Naive thymus-derived CD8-positive, alpha-beta T cell (primary cell): Measurements from ENCODE around the gene TPSD1. TPM values are rescaled to one million over a fixed set of nuclear protein-coding genes. Genes with fewer than 3 reads are reported as not detected.
"Not testable (repeated sequence)": the region's sequence is repeated elsewhere in the genome, so short reads cannot be mapped to it uniquely, and the experiment has no call there.

Source experiments
- ATAC-seq, 2 donors: fragments of 150-1000 bp; cut with Tn5 transposase in 1 of 2; sonication (Bioruptor Pico), chemical (Tn5 transposase) in 1 of 2; 1 replicate in 1 of 2; 2 replicates in 1 of 2; pipeline ENCODE4 v1.10.0; 2021; ENCODE audit warnings: mild to moderate bottlenecking in 2 of 2, moderate library complexity in 2 of 2
- POLR2A ChIA-PET: fragments of 350-600 bp; sonication (Branson Sonifier 250); formaldehyde crosslinking; loops from one replicate; lab custom pipeline; 2021; ENCODE audit warnings: antibody characterized with exemption; lab: Charles Lee
- DNase-seq, 10 donors: peaks; one replicate each; pipeline versions ENCODE4 v3.0.0 to v3.0.0-alpha.2; 2020 to 2022
- H3K27ac Mint-ChIP-seq, 10 donors: one replicate each; pipeline ENCODE4 v1.8.0; 2020 to 2022; ENCODE audit warnings: mild to moderate bottlenecking in 10 of 10, mixed read lengths in 10 of 10, moderate library complexity in 4 of 10, inconsistent platforms in 1 of 10
- H3K27me3 Mint-ChIP-seq, 5 donors: one replicate each; pipeline ENCODE4 v1.8.0; 2021 to 2022; ENCODE audit warnings: mixed read lengths in 5 of 5
- H3K36me3 Mint-ChIP-seq, 3 donors: one replicate each; pipeline ENCODE4 v1.8.0; 2020 to 2022; ENCODE audit warnings: mixed read lengths in 3 of 3, mild to moderate bottlenecking in 2 of 3, inconsistent platforms in 1 of 3
- H3K4me1 Mint-ChIP-seq, 4 donors: one replicate each; pipeline ENCODE4 v1.8.0; 2021 to 2022; ENCODE audit warnings: mixed read lengths in 4 of 4
- H3K4me3 Mint-ChIP-seq, 10 donors: one replicate each; pipeline ENCODE4 v1.8.0; 2020 to 2022; ENCODE audit warnings: mild to moderate bottlenecking in 10 of 10, mixed read lengths in 10 of 10, moderate library complexity in 6 of 10, inconsistent platforms in 1 of 10
- H3K9me3 Mint-ChIP-seq, 9 donors: one replicate each; pipeline ENCODE4 v1.8.0; 2020 to 2022; ENCODE audit warnings: mixed read lengths in 9 of 9, mild to moderate bottlenecking in 3 of 9, inconsistent platforms in 1 of 9, moderate library complexity in 1 of 9
- polyA plus RNA-seq, 3 donors: library from polyadenylated mRNA; unstranded; fragments of 300-500 nt; fragmentation: Illumina TruSeq; gene quantifications; one replicate each; pipeline ENCODE4 v1.2.3, GENCODE V29; 2021
- total RNA-seq, 8 experiments: library from RNA in 2 of 8; stranded (reverse) in 2 of 8; gene quantifications; one replicate each; pipeline ENCODE4 v1.2.3 and lab custom pipeline; 2021 to 2026

Gene TPSD1
- total and polyA plus RNA-seq, 5 experiments from 2014 or later = not detected

DNA sequence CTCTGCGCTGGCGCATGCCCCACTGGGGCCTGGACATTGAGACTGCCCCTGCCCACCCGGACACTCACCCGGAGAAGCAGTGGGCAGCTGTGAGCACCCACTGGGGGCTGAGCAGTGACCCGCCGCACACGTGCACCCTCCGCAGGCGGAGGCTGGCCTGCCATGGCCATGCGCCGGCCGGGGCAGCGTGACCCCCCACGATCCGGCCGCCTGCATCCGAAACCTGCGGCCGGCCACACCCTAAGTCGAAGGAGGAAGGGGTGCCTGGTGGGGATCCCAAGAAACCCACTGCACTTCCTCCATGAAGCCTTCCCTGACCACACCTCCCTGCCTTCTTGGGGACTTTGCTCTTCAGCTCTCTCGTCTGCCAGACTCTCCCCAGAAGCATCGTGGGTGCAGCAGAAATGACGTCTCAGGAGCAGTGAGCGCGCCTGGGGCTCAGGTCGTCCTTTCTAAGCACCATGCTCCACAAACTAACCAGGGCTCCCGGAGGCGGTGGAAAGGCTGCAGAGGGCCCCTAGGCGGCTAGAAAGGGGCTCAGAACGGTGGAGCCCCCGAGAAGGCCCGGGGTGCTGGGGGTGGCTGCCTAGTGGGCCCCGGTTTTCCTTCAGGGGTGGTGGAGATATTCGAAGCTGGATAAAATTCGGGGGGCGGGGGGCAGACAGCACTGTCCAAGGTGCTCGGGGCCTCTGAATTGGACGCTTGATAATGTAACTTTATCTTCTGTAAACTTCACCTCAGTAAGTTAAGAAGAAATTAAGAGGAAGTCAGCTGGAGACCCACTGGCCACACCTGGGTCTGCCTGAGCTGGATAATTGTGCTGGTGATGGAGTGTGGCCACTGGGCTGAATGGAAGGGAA, 32.3 kb upstream of the TPSD1 start:
- peaks cover 0 to 2% (median 0%) of the 10 kb centered on the region in 5 donors for H3K27me3 Mint-ChIP-seq
- H3K36me3 Mint-ChIP-seq = no peaks in the 10 kb centered on the region
- ATAC-seq (no peak), DNase-seq (no peak)
- no peak overlapping the region for H3K4me3 Mint-ChIP-seq
- no peaks in the 10 kb centered on the region for H3K4me1 Mint-ChIP-seq
- POLR2A ChIA-PET = no interaction called here
- no peak overlapping the region for H3K27ac Mint-ChIP-seq
- H3K9me3 Mint-ChIP-seq = no peaks in the 10 kb centered on the region

DNA sequence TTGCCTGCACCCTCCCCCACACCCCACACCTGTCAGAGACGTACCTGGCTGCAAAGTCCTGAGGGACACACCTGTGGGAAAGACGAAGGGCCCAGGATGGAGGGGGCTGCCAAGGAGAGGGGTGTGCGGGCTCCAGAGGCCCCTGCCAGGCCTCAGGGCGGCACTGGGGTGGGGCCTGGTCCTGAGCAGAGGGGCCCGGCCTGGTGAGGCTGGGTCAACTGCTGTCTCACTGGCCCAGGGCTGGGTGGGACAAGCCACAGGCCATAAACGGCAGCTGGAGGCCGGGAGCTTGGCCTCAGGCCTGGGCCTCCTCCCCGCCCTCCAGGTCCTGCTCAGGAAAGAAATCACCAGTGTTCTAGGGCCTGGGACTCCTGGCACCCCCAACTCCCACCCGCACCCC, 31.3 kb upstream of the TPSD1 start:
- Mint-ChIP-seq H3K4me3 (no peak overlapping the region), H3K27ac (peak overlapping the region in 1 of 10 donors; percentile 45), H3K27me3 (peaks cover 0 to 2% (median 0%) of the 10 kb centered on the region in 5 donors), H3K4me1 (no peaks in the 10 kb centered on the region), H3K36me3 (no peaks in the 10 kb centered on the region), H3K9me3 (no peaks in the 10 kb centered on the region)
- DNase-seq (no peak), ATAC-seq (no peak)
- POLR2A ChIA-PET = no interaction called here

DNA sequence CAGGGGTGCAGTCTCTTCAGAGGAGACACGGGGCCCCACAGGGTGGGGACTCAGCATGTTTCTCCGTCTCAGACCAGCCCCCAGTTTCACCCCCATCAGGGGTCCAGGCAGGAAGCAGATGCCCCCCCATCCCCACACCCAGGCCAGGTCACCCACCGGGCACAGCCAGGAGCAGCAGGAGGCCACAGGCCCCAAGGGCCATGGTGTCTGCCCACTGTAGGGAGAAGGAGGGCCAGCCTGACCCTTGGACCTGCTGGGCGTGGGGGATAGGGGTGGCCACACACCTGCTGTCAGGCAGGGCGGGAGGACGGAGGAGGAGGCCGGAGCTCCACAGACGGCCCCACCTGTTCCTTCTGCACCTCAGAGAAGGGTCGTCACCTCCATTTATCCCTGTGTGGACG, 30.8 kb upstream of the TPSD1 start, which contains the start of gene TPSG1:
TSS of gene TPSG1 (minus strand) at position 218 of the 401 bp plus-strand sequence. CDS start at position 202, 16 bp downstream.
- H3K9me3 Mint-ChIP-seq = no peaks in the 10 kb centered on the region
- DNase-seq = no peak
- H3K4me1 Mint-ChIP-seq = no peaks in the 10 kb centered on the region
- POLR2A ChIA-PET = no interaction called here
- ATAC-seq = no peak
- H3K36me3 Mint-ChIP-seq = no peaks in the 10 kb centered on the region
- H3K4me3 Mint-ChIP-seq = no peak within 1 kb of the TSS
- peaks cover 0 to 2% (median 0%) of the 10 kb centered on the region in 5 donors for H3K27me3 Mint-ChIP-seq
- peak within 1 kb of the TSS in 1 of 10 donors; percentile 45 for H3K27ac Mint-ChIP-seq

GRCh38 chr16:1225728-1226311, 30.0 kb upstream of the TPSD1 start:
- H3K27ac Mint-ChIP-seq = not testable (repeated sequence)

GRCh38 chr16:1226692-1227091, 29.2 kb upstream of the TPSD1 start:
- H3K36me3 Mint-ChIP-seq, H3K9me3 Mint-ChIP-seq, H3K4me3 Mint-ChIP-seq, H3K27ac Mint-ChIP-seq, H3K4me1 Mint-ChIP-seq, ATAC-seq, POLR2A ChIA-PET, H3K27me3 Mint-ChIP-seq: not testable (repeated sequence)
- DNase-seq = peak in 1 of 10 donors; percentile 37

More at GRCh38 chr16:1225728-1226311, 30.0 kb upstream of the TPSD1 start:
- H3K9me3 Mint-ChIP-seq, H3K4me3 Mint-ChIP-seq, ATAC-seq, H3K27me3 Mint-ChIP-seq, H3K36me3 Mint-ChIP-seq, POLR2A ChIA-PET, H3K4me1 Mint-ChIP-seq, DNase-seq: not testable (repeated sequence)

DNA sequence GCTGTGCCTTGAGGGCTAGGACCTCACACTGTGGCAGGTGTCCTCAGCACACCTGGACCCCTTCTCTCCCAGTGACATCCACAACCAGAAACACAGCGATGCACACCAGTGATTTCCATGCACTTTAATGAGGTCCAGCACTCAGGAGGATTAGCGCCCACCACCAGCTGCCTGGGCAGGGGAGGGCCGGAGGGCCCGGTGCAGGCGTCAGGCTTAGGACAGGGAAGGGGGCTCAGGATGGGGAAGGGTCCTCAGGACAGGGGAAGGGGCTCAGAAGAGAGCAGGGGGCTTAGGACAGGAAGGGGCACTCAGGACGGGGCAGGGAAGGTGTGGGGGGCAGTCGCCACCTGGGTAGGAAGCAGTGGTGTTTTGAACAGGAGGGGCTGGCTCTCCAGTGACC, 27.6 kb upstream of the TPSD1 start:
- ATAC-seq, POLR2A ChIA-PET, H3K4me3 Mint-ChIP-seq, H3K27ac Mint-ChIP-seq, H3K27me3 Mint-ChIP-seq, H3K4me1 Mint-ChIP-seq, H3K9me3 Mint-ChIP-seq, H3K36me3 Mint-ChIP-seq: not testable (repeated sequence)
- DNase-seq = peak in 2 of 10 donors; percentile 1 to 13

GRCh38 chr16:1229476-1229875, 26.4 kb upstream of the TPSD1 start:
- ATAC-seq, H3K9me3 Mint-ChIP-seq, H3K27ac Mint-ChIP-seq, H3K27me3 Mint-ChIP-seq, POLR2A ChIA-PET, H3K4me1 Mint-ChIP-seq, H3K36me3 Mint-ChIP-seq, H3K4me3 Mint-ChIP-seq: not testable (repeated sequence)
- peak in 2 of 10 donors; percentile 1 to 32 for DNase-seq

DNA sequence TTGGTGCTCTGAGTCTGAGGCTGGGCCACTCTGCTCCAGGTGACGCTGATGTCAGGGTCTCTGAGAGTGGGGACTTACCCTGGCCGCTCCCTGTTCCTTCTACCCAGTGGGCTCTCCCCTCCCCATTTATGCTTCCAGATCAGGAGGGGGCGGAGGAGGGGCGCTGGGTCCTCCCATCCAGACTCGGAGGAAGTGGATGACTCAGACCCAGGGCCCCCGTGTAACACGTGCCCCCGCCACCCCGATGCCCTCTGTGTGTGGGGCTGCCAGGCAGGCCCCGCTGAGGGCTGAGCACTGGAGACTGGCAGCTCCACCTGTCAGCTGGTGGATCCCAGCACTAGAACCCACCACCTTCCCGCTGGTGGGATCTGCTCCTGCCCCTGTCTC, 25.8 kb upstream of the TPSD1 start, which contains the start of gene TPSB2:
TSS of gene TPSB2 (minus strand) at position 101 of the 387 bp plus-strand sequence. CDS start 233 bp downstream, outside the sequence.
- H3K4me3 Mint-ChIP-seq, POLR2A ChIA-PET, H3K9me3 Mint-ChIP-seq, DNase-seq, H3K27me3 Mint-ChIP-seq, H3K36me3 Mint-ChIP-seq, H3K4me1 Mint-ChIP-seq, H3K27ac Mint-ChIP-seq, ATAC-seq: not testable (repeated sequence)

GRCh38 chr16:1230471-1231212, 25.2 kb upstream of the TPSD1 start:
- H3K27ac Mint-ChIP-seq, ATAC-seq, POLR2A ChIA-PET, H3K4me3 Mint-ChIP-seq, H3K4me1 Mint-ChIP-seq, H3K9me3 Mint-ChIP-seq, H3K36me3 Mint-ChIP-seq, H3K27me3 Mint-ChIP-seq: not testable (repeated sequence)
- DNase-seq = peak in 1 of 10 donors; percentile 27

DNA sequence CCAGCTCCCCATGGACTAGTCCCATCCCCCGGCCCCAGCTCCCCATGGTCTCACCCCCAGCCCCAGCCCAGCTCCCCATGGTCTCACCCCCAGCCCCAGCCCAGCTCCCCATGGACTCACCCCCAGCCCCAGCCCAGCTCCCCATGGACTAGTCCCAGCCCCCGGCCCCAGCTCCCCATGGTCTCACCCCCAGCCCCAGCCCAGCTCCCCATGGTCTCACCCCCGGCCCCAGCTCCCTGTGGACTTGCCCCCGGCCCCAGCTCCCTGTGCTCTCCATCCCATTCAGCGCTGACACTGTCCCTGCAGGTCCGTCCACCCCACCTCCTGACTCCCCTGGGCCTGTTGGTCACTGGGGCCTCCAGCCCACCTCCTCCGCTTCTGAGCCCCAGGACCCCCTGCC, 24.6 kb upstream of the TPSD1 start:
- H3K27me3 Mint-ChIP-seq, H3K4me3 Mint-ChIP-seq, POLR2A ChIA-PET, ATAC-seq, H3K36me3 Mint-ChIP-seq, H3K9me3 Mint-ChIP-seq, H3K27ac Mint-ChIP-seq, H3K4me1 Mint-ChIP-seq: not testable (repeated sequence)
- DNase-seq = peak in 1 of 10 donors; percentile 48

GRCh38 chr16:1232049-1232748, 23.7 kb upstream of the TPSD1 start:
- H3K4me3 Mint-ChIP-seq, H3K4me1 Mint-ChIP-seq, H3K27ac Mint-ChIP-seq, POLR2A ChIA-PET, H3K36me3 Mint-ChIP-seq, DNase-seq, H3K9me3 Mint-ChIP-seq, H3K27me3 Mint-ChIP-seq: not testable (repeated sequence)
- peak in 1 of 2 donors; percentile 46 for ATAC-seq

DNA sequence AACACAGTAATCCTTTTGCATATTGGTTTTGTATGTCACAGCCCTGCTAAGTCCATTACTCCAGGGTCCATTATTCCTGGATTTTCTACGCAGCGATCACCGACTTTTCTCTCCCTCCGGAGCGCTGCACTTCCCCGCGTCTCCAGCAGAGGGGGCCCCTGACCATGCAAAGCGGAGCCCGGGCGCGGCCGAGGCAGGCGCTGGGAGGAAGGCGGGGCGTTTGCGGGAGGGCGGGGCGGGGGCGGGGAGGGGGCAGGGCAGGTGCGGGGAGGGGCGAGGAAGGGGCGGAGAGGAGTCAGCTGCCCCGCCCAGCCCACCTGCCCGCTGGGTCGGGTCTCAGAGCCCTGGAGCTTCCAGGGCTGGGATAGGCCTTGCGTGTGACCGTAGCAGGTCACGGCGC, 19.2 kb upstream of the TPSD1 start:
- not testable (repeated sequence) for H3K9me3 Mint-ChIP-seq, H3K27me3 Mint-ChIP-seq

More for the DNA sequence above, 19.2 kb upstream of the TPSD1 start:
- POLR2A ChIA-PET, H3K4me3 Mint-ChIP-seq, H3K4me1 Mint-ChIP-seq, H3K36me3 Mint-ChIP-seq, H3K27ac Mint-ChIP-seq, DNase-seq: not testable (repeated sequence)
- peak; percentile 81 to 82 for ATAC-seq
